HepG2 (cell line): ENCODE results near the gene ANKRD52. TPM values are rescaled to one million over a fixed set of nuclear protein-coding genes. Genes with fewer than 3 reads are reported as not detected.
A peak's percentile ranks its signal among the peaks of the same experiment; 100 is the strongest.

Experiments
- ATF4 ChIP-seq, 2 experiments: fragments of 450-650 bp in 1 of 2; sonication (generic) in 1 of 2; formaldehyde crosslinking; IDR thresholded peaks; 2 replicates each; pipeline versions ENCODE4 v1.5.0 to v1.8.0; 2020 to 2022; ENCODE audit warnings: mild to moderate bottlenecking in 1 of 2, missing genetic modification reagents in 1 of 2
- MYPOP ChIP-seq: sonication (generic); formaldehyde crosslinking; IDR thresholded peaks from 2 replicates; pipeline ENCODE4 v1.8.1; 2023; ENCODE audit warnings: mild to moderate bottlenecking, moderate library complexity, missing genetic modification reagents
- NAIF1 ChIP-seq: sonication (generic); formaldehyde crosslinking; IDR thresholded peaks from 2 replicates; pipeline ENCODE4 v1.5.0; 2020; ENCODE audit warnings: mild to moderate bottlenecking, missing genetic modification reagents, borderline replicate concordance
- SOX6 ChIP-seq, 2 experiments: fragments of 450-650 bp in 1 of 2; sonication (generic) in 1 of 2; formaldehyde crosslinking in 1 of 2; IDR thresholded peaks; 2 replicates each; pipeline versions ENCODE4 v1.4.0 to v1.6.1; 2017 to 2020; ENCODE audit warnings: antibody characterized with exemption in 1 of 2, mild to moderate bottlenecking in 1 of 2, missing genetic modification reagents in 1 of 2
- TBX2 ChIP-seq: sonication (generic); formaldehyde crosslinking; IDR thresholded peaks from 2 replicates; pipeline ENCODE4 v1.5.0; 2020; ENCODE audit warnings: missing genetic modification reagents, mild to moderate bottlenecking, borderline replicate concordance
- ZNF280B ChIP-seq: sonication (generic); formaldehyde crosslinking; IDR thresholded peaks from 2 replicates; pipeline ENCODE4 v1.5.0; 2020; ENCODE audit warnings: missing genetic modification reagents, mild to moderate bottlenecking, borderline replicate concordance
- polyA plus RNA-seq, 8 experiments: library from polyadenylated mRNA; depleted of rRNA in 3 of 8; stranded (reverse) in 7 of 8; unstranded in 1 of 8; fragments of >200 nt; fragmentation: Illumina TruSeq in 4 of 8; extraction: Trizol in 4 of 8; gene quantifications; 2 replicates each; pipeline versions ENCODE4 v1.2.1 to v1.2.3, GENCODE V29; 2011 to 2016; ENCODE audit warnings: low read depth in 4 of 8, missing spikeins in 1 of 8, mixed read lengths in 1 of 8; ENCODE audit not compliant: insufficient read depth in 1 of 8
- total RNA-seq, 5 experiments: library from RNA; depleted of rRNA; stranded (reverse); fragments of >200 nt; fragmentation: Illumina TruSeq; extraction: Trizol; gene quantifications; 2 replicates each; pipeline ENCODE4 v1.2.3, GENCODE V29; 2016; ENCODE audit warnings: low read depth in 1 of 5

ANKRD52 gene
- total and polyA plus RNA-seq, 2 of the 13 experiments (the other 11 are each of a cell fraction or from before 2014, with no cell fraction given), result 7.8 to 9.2 TPM

GRCh38 chr12:56189918-56190694, 68.1 kb downstream of the ANKRD52 start (continued):
- TF ChIP-seq NAIF1 (CRISPR knock-in tag) (no peak), TBX2 (CRISPR knock-in tag) (no peak), ATF4 (CRISPR knock-in tag; IDR thresholded peaks at IDR 0.05) (0 out of 4 replicates have a peak, but pooled peaks of 1 of the 2 experiments have one; percentile 20), ZNF280B (CRISPR knock-in tag) (peak; percentile 66; the same call in 1 of the 2 replicates), SOX6 (IDR thresholded peaks at IDR 0.05) (no peak), SOX6 (CRISPR knock-in tag; IDR thresholded peaks at IDR 0.05) (no peak), MYPOP (peak; percentile 13; the same call in 1 of the 2 replicates)
